ENCODE data around the gene SP8.

Gene SP8

DNA sequence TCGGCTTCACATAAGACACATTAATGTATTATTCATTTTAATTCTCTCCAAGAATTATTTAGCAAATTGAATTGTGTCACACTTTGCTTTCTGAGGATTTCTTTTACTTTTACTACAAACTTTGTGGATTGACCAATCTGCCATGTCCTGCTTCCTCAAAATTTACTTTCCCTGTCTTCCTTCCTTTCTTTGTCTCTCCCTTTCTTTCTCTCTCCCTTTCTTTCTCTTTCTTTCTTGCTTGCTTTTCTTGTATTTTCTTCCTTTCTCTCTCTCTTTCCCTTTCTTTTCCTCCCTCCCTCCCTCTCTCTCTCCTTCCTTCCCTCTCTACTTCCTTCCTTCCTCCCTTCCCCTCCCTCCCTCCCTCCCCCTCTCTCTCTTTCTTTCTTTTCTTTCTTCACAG, 37.8 kb downstream of the SP8 start:
- no peak for TF ChIP-seq GATA2 (IDR thresholded peaks at IDR 0.05; ENCODE audit: low read depth, low read length)

DNA sequence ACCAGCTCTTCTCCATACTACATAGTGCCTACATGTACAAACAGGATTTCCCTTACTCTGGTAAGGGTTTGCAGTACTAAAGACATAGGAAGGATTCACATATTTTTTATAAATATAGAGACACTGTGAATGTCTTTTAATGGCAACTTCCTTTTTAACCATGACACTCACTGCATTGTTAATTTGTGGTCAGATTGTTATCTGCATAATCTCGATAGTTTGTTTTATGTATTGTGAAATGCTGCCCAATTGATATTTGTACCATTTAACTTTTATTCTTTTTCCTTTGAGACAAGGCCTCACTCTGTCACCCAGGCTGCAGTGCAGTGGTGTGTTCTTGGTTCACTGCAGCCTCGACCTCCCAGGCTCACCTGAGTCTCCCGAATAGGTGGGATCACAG, 39.7 kb downstream of the SP8 start:
- TF ChIP-seq GATA2 (IDR thresholded peaks at IDR 0.05; ENCODE audit: low read depth, low read length) (no peak), GATA3 (IDR thresholded peaks at IDR 0.05; ENCODE audit: low read depth, low read length) (no peak)

- TF ChIP-seq GATA3 (IDR thresholded peaks at IDR 0.05; ENCODE audit: low read depth, low read length) (no peak), GATA2 (IDR thresholded peaks at IDR 0.05; ENCODE audit: low read depth, low read length) (no peak)
These were observed 41.0 kb downstream of the SP8 start for GRCh38 chr7:20745702-20746101.

GRCh38 chr7:20744954-20745446, 41.7 kb downstream of the SP8 start:
- TF ChIP-seq GATA3 (IDR thresholded peaks at IDR 0.05; ENCODE audit: low read depth, low read length) (no peak), GATA2 (IDR thresholded peaks at IDR 0.05; ENCODE audit: low read depth, low read length) (no peak)

GRCh38 chr7:20742913-20743312, 43.8 kb downstream of the SP8 start:
- TF ChIP-seq GATA3 (IDR thresholded peaks at IDR 0.05; ENCODE audit: low read depth, low read length) (no peak), GATA2 (IDR thresholded peaks at IDR 0.05; ENCODE audit: low read depth, low read length) (no peak)

DNA sequence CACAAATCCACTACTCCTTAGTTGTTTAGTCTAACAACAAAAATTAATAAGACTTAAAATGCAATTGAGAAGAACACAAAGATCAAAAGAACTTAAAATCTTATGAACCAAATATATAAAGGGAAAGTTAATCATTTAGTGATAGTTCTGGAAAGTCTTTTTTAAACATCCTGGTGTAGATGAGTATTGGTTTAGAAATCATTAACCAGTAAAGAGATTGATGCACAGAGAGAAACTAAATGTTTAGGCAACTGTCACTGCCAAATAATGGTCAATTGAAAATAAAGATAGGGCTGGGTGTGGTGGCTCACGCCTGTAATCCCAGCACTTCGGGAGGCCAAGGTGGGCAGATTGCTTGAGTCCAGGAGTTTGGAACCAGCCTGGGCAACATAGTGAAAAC, 44.9 kb downstream of the SP8 start:
- TF ChIP-seq GATA3 (IDR thresholded peaks at IDR 0.05; ENCODE audit: low read depth, low read length) (no peak), GATA2 (IDR thresholded peaks at IDR 0.05; ENCODE audit: low read depth, low read length) (no peak)

- TF ChIP-seq GATA2 (IDR thresholded peaks at IDR 0.05; ENCODE audit: low read depth, low read length) (no peak), GATA3 (IDR thresholded peaks at IDR 0.05; ENCODE audit: low read depth, low read length) (no peak)
These were observed 47.9 kb downstream of the SP8 start for GRCh38 chr7:20738518-20739481.

GRCh38 chr7:20737840-20738448, 48.7 kb downstream of the SP8 start:
- TF ChIP-seq GATA2 (IDR thresholded peaks at IDR 0.05; ENCODE audit: low read depth, low read length) (no peak), GATA3 (IDR thresholded peaks at IDR 0.05; ENCODE audit: low read depth, low read length) (no peak)

GRCh38 chr7:20735346-20736065, 51.2 kb downstream of the SP8 start:
- TF ChIP-seq GATA3 (IDR thresholded peaks at IDR 0.05; ENCODE audit: low read depth, low read length) (no peak), GATA2 (IDR thresholded peaks at IDR 0.05; ENCODE audit: low read depth, low read length) (no peak)

All from SH-SY5Y (cell line).